ENCODE results near the gene CELF4.

The CELF4 gene

GRCh38 chr18:37327063-37327577, 238.5 kb downstream of the CELF4 start:
- TF ChIP-seq ZFX (IDR thresholded peaks at IDR 0.05) = no peak
- TF ChIP-seq CTCF (conservative IDR thresholded peaks at IDR 0.05) = no peak
- no peak overlapping the region for H3K27ac ChIP-seq

GRCh38 chr18:37322492-37323035, 243.0 kb downstream of the CELF4 start:
- no peak overlapping the region for H3K27ac ChIP-seq
- TF ChIP-seq ZFX (IDR thresholded peaks at IDR 0.05) = no peak
- TF ChIP-seq CTCF (conservative IDR thresholded peaks at IDR 0.05) = peak; percentile 87

GRCh38 chr18:37321582-37322491, 243.8 kb downstream of the CELF4 start:
- no peak overlapping the region for H3K27ac ChIP-seq
- TF ChIP-seq CTCF (conservative IDR thresholded peaks at IDR 0.05) = no peak
- no peak for TF ChIP-seq ZFX (IDR thresholded peaks at IDR 0.05)

- no peak overlapping the region for H3K27ac ChIP-seq
- TF ChIP-seq CTCF (conservative IDR thresholded peaks at IDR 0.05) (no peak), ZFX (IDR thresholded peaks at IDR 0.05) (no peak)
Observed at GRCh38 chr18:37320317-37320716, 245.3 kb downstream of the CELF4 start.

- TF ChIP-seq CTCF (conservative IDR thresholded peaks at IDR 0.05) = no peak
- no peak for TF ChIP-seq ZFX (IDR thresholded peaks at IDR 0.05)
- H3K27ac ChIP-seq = no peak overlapping the region
Observed at GRCh38 chr18:37318360-37319355, 246.9 kb downstream of the CELF4 start.

GRCh38 chr18:37317486-37317885, 248.1 kb downstream of the CELF4 start:
- H3K27ac ChIP-seq = no peak overlapping the region
- TF ChIP-seq ZFX (IDR thresholded peaks at IDR 0.05) (no peak), CTCF (conservative IDR thresholded peaks at IDR 0.05) (no peak)

Measured in C4-2B (cell line).